Astrocyte (in vitro differentiated cells and primary cell): Measurements from ENCODE around the gene CORO2B.

Source experiments
- EZH2 ChIP-seq: IDR thresholded peaks from 2 replicates; pipeline ENCODE4 v1.6.1; 2012; ENCODE audit warnings: mild to moderate bottlenecking, low read length, inconsistent platforms; ENCODE audit not compliant: insufficient read depth
- TF ChIP-seq, protein P1 (sequence below): IDR thresholded peaks from 2 replicates; pipeline ENCODE4 v1.5.1; 2011; ENCODE audit warnings: low read depth, mild to moderate bottlenecking, inconsistent platforms, low read length, moderate library complexity; ENCODE audit not compliant: insufficient read depth

DNA sequence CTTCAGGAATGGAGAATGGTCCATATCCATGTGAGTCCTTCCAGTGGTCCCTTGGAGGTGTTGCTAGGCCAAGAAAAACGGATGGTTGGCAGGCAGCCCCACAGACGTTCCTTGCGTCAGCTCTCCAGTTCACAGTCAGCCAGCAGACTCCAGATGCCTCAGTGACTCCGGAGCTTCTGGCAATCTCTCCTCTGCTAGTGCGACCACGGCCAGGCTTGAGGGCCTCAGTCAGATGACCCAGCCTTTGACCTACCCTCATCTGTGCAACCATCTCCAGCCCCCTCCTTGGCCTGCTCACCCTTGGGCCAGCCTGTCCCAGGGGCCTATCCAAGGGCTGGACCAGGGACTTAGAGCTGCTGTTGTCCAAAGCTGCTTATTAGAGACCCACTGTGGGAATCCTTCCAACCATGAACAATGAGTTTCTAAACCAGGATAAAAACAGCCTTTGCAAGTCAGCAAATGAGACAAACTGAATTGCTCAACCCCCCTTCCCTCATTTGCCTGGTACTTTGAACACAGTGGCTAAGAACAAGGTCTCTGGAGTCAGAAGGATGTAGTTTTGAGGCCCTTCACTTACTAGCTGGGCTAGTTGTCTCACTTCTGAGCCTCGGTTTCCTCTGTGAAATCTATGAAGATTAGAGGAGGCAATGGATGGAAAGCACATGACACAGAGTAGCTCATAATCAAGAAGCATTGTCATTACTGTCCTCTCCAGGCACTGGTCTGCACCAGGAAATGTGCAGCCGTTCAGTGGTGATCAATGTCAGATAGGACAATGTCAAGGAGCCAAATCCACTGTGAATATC, 197.1 kb downstream of the CORO2B start:
- TF ChIP-seq, protein P1, sequence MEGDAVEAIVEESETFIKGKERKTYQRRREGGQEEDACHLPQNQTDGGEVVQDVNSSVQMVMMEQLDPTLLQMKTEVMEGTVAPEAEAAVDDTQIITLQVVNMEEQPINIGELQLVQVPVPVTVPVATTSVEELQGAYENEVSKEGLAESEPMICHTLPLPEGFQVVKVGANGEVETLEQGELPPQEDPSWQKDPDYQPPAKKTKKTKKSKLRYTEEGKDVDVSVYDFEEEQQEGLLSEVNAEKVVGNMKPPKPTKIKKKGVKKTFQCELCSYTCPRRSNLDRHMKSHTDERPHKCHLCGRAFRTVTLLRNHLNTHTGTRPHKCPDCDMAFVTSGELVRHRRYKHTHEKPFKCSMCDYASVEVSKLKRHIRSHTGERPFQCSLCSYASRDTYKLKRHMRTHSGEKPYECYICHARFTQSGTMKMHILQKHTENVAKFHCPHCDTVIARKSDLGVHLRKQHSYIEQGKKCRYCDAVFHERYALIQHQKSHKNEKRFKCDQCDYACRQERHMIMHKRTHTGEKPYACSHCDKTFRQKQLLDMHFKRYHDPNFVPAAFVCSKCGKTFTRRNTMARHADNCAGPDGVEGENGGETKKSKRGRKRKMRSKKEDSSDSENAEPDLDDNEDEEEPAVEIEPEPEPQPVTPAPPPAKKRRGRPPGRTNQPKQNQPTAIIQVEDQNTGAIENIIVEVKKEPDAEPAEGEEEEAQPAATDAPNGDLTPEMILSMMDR, result no peak
- no peak for TF ChIP-seq EZH2
